Left colon (tissue), 2 donors: ENCODE results near the gene TM4SF1. TPM values are rescaled to one million over a fixed set of nuclear protein-coding genes. Genes with fewer than 3 reads are reported as not detected.
"Not testable (repeated sequence)": the region's sequence is repeated elsewhere in the genome, so short reads cannot be mapped to it uniquely, and the experiment has no call there.

ENCODE experiments used
- ATAC-seq: fragments of 200-7000 bp; cut with Tn5 transposase; one replicate; pipeline ENCODE4 v1.9.1; 2020; ENCODE audit warnings: mild to moderate bottlenecking, moderate library complexity
- DNase-seq, 2 donors: peaks; one replicate each; pipeline ENCODE4 v3.0.0-alpha.2; 2020
- intact Hi-C, 2 donors: fragments of 100-400 bp; cut with DNase I in 1 of 2; cut with micrococcal nuclease in 1 of 2; formaldehyde crosslinking; loops; one replicate each; pipeline versions ENCODE4 v1.11.2 to v1.14.0; 2022; cut with DNase I, micrococcal nuclease
- total RNA-seq, 2 donors: library from RNA; stranded (reverse); fragmentation: NEBNext Ultra II Directional; extraction: Animal tissue kit (Norgen Biotek cat#: 25700); gene quantifications; one replicate each; pipeline ENCODE4 v1.2.1, GENCODE V29; 2021
- donor health status: DM: no; HTN: no; CAD: no.
- donor health status: DM: yes; HTN: yes; CAD: no.

Gene TM4SF1
- total RNA-seq, 2 donors from 2014 or later = 27.0 to 83.9 TPM

DNA sequence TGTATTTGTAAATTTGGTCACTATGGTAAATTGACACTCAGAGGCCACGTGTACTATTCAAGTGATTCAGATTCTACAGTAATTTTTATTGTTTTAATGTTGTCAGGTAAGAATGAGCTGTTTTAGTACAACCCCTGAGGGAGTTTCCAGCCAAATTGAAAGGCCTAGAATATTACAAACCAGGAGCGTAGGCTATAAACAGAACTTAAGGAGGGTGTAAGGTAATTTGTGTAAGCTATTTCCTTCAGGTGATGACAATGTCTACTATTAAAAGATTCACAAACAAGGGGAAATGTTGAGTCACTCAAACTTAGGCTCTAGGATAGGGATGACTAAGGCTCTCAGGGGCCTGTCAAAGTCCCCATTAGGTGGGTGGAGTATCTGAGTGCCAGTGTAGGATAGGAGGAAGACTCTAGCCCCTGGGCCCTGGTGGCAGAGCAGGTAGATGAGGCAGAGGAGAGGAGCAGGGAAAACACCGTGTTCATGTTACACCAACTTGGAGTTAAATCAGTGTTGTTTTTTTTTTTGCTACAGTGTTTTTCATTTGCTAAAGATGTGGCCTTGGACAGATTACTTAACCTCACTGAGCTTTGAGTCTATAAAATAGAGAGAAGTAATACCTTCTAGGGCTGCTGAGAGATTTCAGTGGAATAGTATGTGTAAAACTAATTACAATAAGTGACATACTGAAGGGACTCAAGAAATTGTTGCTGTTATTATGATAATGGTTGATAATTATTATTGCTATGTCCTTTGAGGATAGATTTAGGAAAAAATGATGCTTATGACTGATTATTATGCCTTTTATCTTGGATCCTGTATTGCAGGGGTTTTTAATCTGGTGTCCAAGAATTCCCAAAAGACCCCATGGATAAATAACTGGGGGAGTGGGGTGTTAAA is 10.3 kb downstream of the TM4SF1 start:
- DNase-seq (peak in 1 of 2 donors; percentile 69), ATAC-seq (peak; percentile 75)
- intact Hi-C loops = no loop called here

DNA sequence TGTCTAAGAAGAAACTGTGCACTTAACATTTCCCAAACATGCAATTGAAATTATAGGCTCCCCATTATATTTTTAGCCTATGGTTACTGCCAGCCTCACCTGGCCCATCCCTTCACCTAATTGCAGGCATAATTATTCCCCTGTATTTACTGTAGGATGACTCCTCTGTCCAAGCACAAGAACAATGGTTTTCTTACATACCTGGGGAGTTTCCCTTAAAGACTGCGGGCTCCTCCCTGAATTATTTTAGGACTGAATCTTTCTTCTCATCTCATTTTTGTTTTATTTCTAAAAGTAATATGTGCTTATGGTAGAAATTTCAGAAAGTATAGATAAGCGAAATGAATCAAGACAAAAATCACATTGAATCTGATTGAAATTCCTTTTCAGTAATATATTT is 11.4 kb downstream of the TM4SF1 start:
- peak; percentile 47 for ATAC-seq
- no peak for DNase-seq
- intact Hi-C loops = no loop called here

DNA sequence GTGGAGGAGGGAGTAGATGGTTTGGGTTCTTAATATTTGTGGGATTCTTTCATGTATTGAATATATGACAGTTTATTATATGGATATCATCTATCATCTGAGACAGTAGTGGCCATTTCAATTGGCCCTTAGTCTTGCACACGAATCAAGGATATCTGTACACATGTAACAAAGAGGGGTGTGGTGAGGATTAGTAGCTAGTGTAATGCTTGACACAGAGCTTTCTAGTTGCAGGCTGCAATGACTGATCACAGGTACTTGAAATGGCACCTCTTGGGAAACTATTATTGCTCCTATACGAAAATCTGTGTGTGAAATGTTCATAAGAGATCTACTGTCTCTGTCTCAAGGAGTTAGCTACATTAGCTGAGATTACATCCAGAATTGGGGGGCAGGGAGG is 12.8 kb downstream of the TM4SF1 start:
- intact Hi-C loops = no loop called here
- DNase-seq (no peak), ATAC-seq (no peak)

DNA sequence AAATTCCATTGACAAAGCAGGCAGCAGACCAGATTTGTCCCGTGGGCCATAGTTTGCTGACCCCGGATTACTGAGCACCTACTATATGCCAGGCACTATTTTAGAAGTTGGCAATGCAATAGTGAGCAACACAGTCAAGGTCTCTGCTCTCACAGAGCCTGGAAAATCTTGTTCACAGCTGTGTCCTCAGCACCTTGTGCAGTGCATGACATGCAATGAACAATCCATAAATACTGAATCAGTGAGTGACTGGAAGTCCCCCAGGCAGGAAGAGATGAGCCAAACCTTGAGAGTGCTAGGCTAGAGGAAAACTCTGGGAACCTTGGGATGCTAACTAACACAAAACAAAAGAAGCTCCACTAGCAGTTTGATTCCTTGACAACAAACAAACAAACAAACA is 14.4 kb downstream of the TM4SF1 start:
- ATAC-seq = no peak
- intact Hi-C loops = no loop called here
- no peak for DNase-seq

DNA sequence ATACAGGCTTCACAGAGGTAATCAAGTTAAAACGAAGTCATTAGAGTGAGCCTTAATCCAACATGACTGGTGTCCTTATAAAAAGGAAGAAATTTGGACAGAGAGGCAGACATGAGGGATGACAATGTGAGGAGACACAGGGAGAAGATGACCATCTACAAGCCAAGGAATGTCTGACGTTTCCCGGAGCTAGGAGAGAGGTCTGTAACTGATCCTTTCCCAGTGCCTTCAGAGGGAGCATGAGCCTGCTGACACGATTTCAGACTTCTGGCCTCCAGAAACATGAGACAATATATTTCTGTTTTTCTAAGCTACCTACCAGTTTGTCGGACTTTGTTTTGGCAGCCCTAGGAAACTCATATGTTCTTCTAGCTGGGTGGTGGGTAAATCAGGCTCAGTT is 15.1 kb downstream of the TM4SF1 start:
- DNase-seq (no peak), ATAC-seq (no peak)
- intact Hi-C loops = no loop called here

DNA sequence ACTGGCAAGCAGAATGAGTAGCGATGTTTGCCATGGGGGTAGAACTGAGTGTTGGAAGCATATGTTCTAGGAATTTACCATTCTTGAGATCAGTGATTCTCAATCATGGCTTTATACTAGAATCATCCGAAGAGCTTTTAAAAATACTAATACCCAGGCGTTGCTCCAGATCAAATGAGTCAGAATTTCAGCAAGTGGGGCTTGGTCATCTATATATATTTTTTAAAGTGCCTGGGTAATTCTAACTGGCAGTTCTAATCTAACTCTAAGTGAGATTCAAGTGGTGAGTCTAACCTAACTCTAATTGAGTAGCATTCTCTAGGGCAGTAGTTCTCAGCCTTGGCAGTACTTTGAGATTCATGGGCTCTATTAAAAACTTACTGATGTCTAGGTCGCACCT is 20.8 kb downstream of the TM4SF1 start:
- ATAC-seq (no peak), DNase-seq (no peak)
- intact Hi-C loops = loop anchor here in 1 of 2 donors (10.0 kb wide), 1 partner anchor 118 kb away; the partner anchor contains the start of gene TM4SF4

DNA sequence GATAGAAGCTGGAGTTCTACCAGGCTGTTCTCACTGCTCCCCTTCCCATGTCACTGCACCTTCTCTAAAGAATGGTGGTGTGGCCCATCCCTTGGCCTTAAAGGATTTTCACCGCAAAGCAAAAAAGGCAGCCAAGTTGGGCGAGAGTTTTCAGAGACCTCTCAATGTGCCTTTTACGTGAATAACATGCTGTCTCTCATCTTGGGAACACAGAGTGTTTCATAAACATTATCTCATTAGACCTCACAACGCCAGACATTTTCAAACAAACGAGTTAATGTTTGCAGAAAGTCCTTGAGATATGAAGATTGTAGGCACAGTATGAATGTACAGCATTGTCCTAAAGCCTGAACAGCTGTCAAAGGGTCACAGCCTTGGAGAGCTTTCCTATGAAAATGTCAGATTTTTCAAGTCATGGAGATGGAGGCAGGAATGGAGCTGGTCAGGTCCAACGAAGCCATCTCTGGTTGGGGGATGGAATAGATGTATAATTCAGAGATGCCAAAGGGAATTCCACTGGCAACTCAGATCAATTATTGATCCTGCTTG is 21.3 kb downstream of the TM4SF1 start:
- ATAC-seq (peak; percentile 58), DNase-seq (no peak)
- intact Hi-C loops = loop anchor here in 1 of 2 donors (10.0 kb wide), 1 partner anchor 119 kb away; the partner anchor contains the start of gene TM4SF4

DNA sequence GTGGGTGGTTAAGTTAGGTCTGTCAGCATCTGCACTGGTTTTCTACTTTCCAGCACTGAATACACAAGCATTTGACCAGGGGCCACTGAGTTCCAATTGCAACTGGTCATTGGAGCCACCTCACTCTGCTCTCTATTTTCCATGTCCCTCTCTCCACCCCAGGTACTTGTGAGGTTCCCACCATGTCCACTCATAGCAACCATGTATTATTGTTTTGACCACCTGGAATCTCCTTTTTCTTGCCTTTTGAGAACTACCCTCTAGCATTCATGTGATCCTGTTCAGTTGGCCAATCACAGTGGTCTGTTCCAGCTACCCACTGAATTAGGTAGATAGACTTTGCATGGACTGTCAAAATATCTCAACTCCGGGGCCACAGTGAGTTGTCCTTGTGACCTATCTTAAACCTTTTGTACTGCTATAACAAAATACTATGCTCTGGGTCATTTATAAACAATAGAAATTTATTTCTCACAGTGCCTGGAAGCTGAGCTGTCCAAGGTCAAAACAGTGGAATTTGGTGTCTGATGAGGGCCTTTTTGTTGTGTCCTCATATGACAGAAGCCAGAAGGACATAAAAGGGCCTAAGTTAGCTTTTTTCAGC is 23.8 kb downstream of the TM4SF1 start:
- ATAC-seq (no peak), DNase-seq (no peak)
- intact Hi-C loops = loop anchor here in 1 of 2 donors (10.0 kb wide), 1 partner anchor 121 kb away; the partner anchor contains the start of gene TM4SF4

DNA sequence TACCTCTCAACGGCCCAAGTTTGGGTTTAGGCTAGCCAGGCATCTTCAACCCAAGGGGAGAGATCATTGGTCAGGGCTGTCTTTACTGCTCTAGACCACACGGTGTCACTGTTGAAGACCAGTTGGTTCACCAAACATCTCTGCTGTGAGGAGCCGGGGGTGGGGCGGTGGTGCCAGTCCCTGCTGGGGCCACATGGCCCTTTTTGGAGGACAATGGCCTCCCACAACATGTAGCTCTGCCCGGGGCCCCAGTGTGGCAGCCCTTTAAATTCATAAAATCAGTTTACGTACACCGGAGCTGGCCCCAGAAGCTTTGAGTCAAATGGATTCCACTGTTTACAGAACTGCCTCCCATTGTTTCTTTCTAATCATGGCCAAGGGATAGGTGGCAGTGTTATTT is 24.9 kb downstream of the TM4SF1 start:
- DNase-seq (peak; percentile 45 to 49), ATAC-seq (peak; percentile 93)
- intact Hi-C loops = loop anchor here in 1 of 2 donors (10.0 kb wide), 1 partner anchor 122 kb away; the partner anchor contains the start of gene TM4SF4

DNA sequence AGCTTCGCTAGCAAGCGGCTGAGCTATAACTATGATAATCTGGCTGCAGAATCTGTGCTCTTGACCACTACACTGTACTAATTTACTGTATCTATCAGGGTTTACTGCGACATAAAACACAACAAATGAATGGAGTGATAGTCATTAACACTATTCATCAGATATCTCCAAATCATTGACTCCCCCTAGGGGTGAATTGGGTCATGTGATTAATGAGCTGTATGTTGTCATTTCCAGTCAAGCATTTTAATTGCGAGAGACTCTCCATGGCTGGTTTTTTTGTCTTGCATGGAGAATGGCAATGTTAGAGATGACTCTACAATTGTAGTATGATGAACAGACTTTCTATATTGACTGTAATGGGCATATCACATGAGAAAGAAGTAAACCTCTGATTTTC is 33.5 kb downstream of the TM4SF1 start:
- DNase-seq (no peak), ATAC-seq (no peak)
- intact Hi-C loops = no loop called here

DNA sequence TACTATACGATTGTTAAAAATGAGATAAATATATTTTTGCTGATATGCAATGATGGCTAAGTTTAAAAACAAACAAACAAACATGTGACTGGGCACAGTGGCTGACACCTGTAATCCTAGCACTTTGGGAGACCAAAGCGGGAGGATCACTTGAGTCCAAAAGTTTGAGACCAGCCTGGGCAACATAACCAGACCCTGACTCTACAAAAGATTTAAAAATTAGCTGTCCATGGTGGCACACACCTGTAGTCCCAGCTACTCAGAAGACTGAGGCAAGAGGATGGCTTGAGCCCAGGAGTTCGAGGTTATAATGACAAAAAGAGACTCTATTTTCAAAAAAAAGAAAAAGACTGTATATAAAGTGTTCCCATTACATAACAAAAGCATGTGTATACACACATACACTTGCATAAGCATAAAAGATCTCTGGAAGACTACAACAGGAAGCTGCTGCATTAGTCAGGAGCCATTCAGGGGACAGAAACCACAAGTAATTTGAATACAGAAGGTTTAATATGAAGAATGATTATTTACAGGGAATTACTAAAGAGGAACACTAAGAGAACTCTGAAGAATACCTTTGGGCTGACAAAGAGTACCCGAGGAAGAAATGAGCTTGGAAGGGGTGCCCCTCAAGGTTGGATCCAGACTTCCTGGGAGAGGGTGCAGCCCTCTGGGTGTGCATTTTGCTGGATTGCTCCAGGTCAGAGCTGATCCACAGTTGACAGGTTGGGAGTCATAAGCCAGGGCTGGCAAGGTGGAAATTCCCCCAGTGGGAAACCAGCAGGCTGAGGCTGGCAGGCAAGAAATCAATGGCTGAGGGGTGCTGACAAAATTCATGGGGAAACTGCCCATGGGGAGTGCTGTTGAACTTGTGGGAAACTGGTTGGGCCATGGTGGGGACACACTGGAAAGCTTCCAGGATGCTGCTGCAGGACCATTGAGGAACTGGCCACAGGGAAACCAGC is 34.8 kb downstream of the TM4SF1 start:
- intact Hi-C loops = no loop called here
- ATAC-seq (no peak), DNase-seq (no peak)

DNA sequence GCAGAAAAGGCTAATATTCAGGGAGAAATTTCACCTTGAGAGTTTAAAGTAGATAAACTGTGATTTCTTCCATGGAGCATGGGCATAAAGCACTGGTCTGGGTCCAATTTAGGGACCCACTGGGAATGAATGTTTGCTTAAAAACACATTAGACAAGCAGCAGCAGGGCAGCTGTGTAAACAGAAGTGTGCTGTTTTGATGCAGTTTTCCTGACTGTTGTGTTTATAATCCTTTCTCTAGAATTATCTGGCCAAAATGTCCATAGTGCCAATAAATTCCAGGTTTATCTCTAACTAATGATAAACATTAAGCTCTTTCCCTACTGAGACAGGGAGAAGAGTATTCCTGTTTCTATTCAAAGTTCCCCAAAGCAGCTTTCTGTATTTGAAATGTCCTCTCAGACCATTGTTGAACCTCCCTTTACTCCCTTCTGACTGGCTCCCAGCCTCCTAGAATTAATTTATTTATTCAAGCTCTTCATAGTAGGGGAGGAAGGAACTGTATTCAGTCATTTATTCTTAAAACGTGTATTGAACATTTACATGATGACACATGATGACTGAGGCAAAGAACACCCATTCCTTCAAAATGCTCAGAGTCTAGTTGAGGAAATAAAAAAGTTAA is 37.0 kb downstream of the TM4SF1 start:
- DNase-seq (no peak), ATAC-seq (no peak)
- intact Hi-C loops = no loop called here

DNA sequence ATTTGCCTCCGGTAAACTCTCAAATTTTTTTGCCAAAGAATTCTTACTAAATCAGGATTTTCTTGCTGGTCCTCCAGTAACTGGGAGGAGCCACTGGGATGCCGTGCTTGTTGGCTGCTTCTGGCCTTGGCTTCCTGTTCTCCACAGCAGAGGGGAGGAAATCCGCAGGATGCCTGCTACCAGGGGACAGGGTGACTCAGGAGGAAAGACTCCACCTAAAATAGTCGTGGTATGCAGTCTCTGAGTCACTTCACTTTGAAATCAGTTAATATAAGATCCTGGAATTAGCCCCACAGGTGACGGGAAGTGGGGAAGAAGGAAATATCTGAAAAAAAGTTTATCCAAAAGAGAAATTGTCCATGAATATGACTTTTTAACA is 37.5 kb downstream of the TM4SF1 start:
- DNase-seq = peak in 1 of 2 donors; percentile 60
- intact Hi-C loops = no loop called here
- ATAC-seq = peak; percentile 60

DNA sequence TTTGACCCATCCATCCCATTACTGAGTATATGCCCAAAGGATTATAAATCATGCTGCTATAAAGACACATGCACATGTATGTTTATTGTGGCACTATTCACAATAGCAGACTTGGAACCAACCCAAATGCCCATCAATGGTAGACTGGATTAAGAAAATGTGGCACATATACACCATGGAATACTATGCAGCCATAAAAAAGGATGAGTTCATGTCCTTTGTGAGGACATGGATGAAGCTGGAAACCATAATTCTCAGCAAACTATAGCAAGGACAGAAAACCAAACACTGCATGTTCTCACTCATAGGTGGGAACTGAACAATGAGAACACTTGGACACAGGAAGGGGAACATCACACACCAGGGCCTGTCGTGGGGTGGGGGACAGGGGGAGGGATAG is 40.0 kb downstream of the TM4SF1 start:
- DNase-seq, ATAC-seq, intact Hi-C loops: not testable (repeated sequence)

DNA sequence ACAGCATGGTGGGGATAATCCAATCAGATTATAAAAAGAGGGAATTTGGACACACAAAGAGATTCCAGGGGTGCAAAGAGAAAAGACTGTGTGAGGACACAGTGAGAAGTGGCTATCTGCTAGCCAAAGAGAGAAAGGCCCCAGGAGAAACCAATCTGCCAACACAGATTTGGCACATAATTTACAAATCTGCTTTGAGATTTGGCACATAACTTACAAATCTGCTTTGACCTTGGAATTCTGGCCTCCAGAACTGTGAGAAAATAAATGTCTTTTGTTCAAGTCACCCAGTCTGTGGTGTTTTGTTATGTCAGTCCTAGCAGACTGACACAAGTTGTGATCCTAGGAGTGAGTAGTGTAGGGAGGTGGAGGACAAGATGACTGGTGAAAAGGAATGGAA is 40.5 kb downstream of the TM4SF1 start:
- intact Hi-C loops = no loop called here
- ATAC-seq (no peak), DNase-seq (no peak)

DNA sequence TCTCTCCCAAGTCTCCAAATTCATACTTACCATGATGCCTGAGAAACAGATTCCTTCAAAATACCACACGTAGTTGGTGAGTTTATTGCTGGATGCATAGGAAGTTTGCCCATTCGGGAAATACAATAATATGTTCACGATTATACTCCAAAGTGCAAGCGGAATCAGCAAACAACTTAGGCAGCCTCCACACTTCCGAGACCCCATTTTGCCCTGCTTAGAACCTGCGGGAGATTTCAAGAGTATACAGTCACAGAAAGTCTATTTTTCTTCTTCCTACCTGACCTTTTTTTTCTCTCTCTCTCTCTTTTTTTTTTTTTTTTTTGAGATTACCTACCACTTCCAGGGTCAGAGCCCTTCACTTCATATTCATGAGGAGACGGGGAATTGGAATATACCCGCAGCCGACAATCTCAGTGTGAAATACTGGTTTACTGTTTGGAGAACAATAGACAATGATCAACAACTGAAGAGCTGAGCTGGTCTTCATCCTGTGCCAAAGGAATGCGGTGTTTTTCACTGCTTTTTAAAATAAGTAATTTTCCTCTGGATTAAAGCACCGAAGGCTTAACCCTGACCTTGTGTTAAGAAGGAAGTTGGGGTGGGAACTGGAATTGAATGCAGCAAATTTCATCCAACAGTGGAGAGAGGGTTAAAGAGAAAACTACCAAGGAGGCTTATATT is 44.1 kb downstream of the TM4SF1 start, which contains the start of gene TM4SF18:
Gene TM4SF18 (minus strand): TSS at position 461 of the 684 bp plus-strand sequence. CDS start 254 bp downstream, at position 207.
- intact Hi-C loops = no loop called here
- no peak for ATAC-seq
- no peak for DNase-seq

DNA sequence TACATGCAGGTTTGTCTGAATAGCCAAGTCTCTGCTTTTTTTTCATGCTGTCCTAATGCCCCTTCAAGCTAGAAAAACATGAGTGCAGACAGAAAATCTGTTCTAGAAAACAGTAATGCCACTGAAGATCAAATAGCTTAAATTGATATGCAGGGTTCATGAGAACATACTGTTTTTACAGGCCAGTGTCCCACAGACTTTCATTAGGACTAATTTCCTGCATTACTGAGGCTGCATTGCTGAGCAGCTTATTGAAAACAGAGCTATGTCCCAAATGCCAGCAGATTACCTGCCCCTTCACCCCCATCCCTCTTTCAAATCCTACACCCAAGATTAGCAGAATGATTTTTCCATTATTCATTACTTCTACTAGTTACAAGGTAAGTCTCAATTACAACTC is 44.7 kb downstream of the TM4SF1 start:
- ATAC-seq = no peak
- no peak for DNase-seq
- intact Hi-C loops = no loop called here
